Ovary (tissue), 3 donors: ENCODE data around the gene OGFOD2.
"Not testable (repeated sequence)": the region's sequence is repeated elsewhere in the genome, so short reads cannot be mapped to it uniquely, and the experiment has no call there.

ENCODE experiments used
- POLR2A ChIP-seq: fragments of 450-650 bp; IDR thresholded peaks from one replicate; pipeline ENCODE4 v1.6.1; 2017; ENCODE audit warnings: antibody characterized with exemption, mild to moderate bottlenecking, moderate library complexity
- TF ChIP-seq, protein P1 (sequence below), 3 donors: fragments of 450-650 bp in 2 of 3; fragments of 200-600 bp in 1 of 3; IDR thresholded peaks; one replicate each; pipeline versions ENCODE4 v1.5.1 to v1.8.0; 2016 to 2022; ENCODE audit warnings: antibody characterized with exemption in 3 of 3, mild to moderate bottlenecking in 1 of 3
- donor health status: DM: no; HTN: no; CAD: no.

DNA sequence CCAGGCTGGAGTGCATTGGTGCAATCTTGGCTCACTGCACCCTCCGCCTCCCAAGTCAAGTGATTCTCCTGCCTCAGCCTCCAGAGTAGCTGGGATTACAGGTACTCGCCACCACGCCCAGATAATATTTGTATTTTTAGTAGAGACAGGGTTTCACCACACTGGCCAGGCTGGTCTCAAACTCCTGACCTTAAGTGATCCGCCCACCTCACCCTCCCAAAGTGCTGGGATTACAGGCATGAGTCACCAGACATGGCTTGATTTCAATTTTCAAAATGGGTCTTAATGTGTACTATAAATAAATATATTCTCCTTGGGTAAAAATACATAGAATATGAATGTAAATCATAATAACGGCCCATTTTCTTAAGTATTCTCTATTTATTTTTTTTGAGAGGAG, 33.7 kb upstream of the OGFOD2 start:
- TF ChIP-seq, protein P1, sequence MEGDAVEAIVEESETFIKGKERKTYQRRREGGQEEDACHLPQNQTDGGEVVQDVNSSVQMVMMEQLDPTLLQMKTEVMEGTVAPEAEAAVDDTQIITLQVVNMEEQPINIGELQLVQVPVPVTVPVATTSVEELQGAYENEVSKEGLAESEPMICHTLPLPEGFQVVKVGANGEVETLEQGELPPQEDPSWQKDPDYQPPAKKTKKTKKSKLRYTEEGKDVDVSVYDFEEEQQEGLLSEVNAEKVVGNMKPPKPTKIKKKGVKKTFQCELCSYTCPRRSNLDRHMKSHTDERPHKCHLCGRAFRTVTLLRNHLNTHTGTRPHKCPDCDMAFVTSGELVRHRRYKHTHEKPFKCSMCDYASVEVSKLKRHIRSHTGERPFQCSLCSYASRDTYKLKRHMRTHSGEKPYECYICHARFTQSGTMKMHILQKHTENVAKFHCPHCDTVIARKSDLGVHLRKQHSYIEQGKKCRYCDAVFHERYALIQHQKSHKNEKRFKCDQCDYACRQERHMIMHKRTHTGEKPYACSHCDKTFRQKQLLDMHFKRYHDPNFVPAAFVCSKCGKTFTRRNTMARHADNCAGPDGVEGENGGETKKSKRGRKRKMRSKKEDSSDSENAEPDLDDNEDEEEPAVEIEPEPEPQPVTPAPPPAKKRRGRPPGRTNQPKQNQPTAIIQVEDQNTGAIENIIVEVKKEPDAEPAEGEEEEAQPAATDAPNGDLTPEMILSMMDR (IDR thresholded peaks at IDR 0.05), result not testable (repeated sequence)
- not testable (repeated sequence) for TF ChIP-seq POLR2A
